Ureter (tissue), 1 donor: Measurements from ENCODE around the gene GRIN2C. TPM values are rescaled to one million over a fixed set of nuclear protein-coding genes. Genes with fewer than 3 reads are reported as not detected.

Experiments
- DNase-seq: peaks from one replicate; pipeline ENCODE4 v3.0.0-alpha.2; 2020; ENCODE audit warnings: low spot score
- total RNA-seq: library from RNA; stranded (reverse); gene quantifications from one replicate; pipeline ENCODE4 v1.2.4, GENCODE V29; 2023
- donor health status: DM: yes; HTN: yes; CAD: no.

The GRIN2C gene
- total RNA-seq, 1 donor from 2014 or later: 0.23 TPM

DNA sequence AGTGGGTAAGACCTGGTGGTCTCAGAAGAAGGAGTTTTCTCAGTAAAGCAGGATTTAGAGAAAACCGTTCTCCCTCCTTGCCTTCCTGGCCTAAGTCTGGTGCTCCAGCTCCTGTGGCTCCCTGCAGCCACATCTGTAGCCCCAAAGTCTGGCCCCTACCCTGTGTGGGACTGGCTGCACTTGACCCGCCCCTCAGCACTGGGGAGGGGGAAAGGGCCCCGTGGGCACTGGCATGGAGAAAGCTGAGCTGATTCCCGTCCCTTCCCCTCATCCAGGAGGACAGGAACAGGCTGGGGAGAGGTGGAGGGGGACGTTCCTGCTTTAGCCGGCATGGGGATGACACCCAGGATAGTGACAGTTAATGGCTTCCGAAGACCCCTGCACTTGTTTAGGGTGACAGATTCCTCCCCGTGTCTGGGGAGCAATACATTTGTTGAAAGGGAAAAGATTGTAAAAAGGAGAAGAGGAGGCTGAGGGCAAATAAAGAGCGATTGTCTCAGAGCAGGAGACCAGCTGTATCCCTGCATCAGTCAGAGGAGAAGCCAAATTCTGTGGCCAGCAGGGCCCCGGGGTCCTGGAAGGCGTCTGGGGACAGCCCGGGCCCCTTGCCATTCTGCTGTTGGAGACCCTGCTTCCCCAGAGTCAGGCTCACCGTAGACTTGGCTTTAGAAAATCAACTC is 37.9 kb downstream of the GRIN2C start:
- no peak for DNase-seq

GRCh38 chr17:74819801-74820436 is 39.8 kb downstream of the GRIN2C start:
- no peak for DNase-seq

DNA sequence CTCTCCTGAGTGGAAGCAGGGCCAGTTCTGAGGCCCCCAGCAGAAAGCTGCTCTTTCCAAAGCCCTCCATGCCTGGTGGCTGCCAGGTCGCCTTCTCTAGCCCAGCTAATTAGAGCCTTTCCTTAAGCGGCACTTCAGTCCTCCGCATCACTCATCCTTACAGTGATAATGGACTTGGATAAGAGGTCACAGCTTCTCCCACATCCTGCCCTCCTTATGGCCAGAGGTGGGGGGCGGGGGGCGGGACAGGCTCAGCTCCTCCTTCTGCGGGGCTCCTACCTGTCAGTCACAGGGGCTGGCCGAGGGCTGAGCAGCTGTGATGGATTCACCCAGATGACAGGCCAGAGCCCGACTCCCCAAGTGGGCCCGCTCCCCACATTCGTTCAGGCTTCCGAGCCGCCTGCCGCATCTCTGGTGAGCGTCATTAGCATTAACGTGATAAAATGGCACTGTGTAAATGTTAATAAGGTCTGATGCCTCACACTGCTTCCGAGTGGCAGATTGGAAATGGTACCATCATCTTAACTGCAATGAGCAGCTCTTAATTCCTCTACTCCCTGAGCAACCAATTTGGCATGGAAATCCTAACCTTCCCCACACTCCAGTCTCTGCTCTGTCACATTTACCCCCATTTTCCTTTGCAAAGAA is 41.3 kb downstream of the GRIN2C start:
- DNase-seq: no peak

DNA sequence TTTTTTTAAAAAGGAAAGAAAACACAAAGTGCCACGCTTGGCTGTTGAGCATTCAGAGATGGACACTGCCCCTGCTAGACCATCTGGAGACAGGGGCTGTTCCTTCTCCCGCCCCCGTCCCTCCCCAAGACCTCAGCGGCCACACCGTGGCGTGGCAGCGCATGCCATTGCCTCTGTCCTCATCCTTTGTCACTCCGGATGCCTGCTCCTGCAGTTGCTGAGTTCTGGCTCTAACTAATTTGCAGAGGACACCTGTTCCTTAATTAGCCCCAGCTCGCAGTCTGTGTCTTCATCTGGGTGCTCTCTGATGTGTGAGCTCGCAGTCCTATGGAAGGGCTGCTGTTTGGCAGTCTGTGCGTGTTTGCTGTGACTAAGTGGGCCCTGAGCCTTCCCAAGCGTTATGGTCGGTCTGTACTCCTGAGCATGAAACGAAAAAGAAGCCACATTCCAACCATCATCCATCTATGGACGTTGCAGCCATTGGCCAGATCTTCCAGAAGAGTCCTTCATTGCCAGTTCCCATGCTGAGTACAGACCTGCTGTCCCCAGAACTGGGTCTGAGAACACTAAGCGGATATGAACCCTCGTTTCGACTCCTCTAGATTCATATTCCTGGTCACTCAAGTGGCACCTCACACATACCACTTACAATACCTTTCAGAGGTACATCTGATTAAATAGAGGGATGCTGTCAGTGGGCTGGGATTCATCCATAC is 42.6 kb downstream of the GRIN2C start:
- DNase-seq: no peak

DNA sequence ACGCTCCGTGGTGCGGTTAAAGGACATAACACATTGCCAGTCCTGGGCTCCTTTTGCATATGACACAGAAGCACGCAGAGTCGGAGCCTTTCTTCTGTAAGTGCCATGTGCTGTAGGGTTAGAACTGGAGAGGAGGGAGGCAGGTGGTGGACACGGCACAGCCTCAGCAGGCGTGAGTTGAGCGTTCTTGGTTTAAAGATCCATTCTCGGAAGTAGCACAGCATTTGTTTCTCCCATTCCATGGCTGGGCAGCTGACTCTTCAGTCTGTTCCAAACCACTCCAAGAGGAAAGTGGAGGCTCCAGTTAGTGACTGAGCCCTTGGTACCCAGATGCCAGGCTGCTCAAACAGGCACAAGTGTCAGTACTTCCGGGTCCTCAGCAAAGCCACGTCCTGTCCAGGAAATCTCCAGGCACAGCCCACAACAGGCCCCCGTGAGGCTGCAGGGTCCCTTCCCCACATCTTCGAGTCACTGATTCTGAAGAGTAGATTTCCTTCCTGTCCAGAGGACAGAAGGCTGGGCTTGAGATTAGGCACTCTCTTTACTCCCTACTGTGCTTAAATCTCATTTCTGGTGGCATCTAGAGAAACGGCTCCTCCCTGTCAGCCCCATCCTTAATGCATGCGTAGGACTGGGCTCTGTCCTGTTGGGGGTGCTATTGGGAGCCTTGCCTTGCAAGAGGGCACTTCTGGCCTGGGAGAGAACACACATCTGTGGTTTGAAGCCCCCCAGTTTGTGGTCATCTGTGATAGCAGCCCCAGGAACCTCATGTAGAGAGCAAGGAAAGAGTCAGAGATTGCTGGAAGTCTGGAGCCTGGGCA is 43.9 kb downstream of the GRIN2C start:
- no peak for DNase-seq

DNA sequence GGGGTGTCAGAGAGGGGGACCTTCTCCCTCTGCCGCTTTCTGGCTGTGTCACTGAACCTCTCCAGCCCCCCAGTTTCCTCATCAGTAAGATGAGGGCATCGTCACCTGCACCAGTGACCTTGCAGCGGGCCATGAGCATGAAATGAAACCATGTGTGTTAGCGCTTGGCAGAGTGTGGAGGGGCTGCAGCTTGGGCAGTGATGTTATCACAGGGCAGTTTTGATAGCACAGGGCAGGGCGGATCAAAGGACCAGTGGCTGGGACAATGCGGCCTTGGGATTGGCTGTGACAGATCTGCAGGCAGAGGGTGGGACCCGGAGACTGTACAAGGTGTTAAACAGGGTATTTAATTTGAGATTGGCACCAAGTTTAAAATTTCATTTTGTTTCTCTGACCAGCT is 44.6 kb downstream of the GRIN2C start:
- DNase-seq: no peak

GRCh38 chr17:74814453-74814852 is 45.2 kb downstream of the GRIN2C start:
- no peak for DNase-seq

GRCh38 chr17:74812109-74813009 is 47.3 kb downstream of the GRIN2C start:
- DNase-seq: no peak

- no peak for DNase-seq
These were observed 48.8 kb downstream of the GRIN2C start for GRCh38 chr17:74810699-74811485.

DNA sequence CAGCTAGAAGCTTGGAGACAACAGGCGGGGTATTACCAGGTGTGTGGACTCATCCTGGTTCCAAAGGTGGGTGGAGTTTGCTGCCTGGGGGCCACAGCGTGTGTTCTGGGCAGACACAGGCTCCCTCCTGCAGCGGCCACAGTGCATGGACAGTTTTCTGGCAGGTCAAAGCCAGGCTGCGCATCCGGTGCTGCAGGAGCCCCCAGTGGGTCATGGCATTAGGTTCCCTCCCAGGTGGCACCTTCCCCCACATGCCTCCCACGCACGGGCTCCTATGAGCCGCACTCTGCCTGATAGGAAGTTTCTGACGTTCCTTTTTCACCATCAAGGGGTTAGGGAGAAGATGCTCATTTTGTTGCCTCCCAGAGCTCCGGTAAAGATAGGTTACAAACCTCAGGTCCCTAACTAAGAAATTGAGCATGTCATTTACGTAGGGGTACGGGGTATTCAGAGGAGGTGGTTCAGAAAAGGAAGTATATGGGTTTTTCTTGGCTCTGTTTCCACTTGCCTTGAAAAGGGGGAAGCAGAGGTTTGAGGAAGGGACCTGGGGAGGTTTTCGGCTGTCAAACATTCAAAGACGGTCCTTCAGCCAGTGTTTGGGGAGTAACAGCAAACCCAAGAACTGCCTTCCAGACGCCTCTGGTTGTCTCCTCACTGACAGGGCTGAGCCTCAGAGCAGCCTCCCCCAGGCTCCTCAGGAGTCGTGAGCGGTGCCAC is 50.8 kb downstream of the GRIN2C start:
- no peak for DNase-seq

GRCh38 chr17:74807925-74808324 is 51.8 kb downstream of the GRIN2C start:
- no peak for DNase-seq

DNA sequence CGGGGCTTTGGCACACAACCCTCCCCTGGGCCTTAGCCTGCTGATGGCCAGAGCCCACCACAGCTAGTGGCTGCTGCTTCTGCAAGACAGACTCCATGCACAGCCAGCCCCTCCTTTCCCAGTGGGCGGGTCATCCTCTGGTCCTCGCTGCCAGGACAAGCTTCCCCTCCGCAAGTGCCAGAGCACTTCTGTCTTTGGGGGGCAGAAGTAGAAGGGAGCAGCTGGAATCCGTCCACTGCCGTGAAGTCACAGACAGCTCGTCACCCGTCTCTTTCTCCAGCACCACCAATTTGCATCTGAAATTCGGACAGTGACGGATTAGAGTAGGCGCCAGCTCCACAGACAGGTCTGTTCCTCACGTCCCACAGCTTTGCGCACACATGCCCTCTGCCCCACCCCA is 52.2 kb downstream of the GRIN2C start:
- no peak for DNase-seq

- no peak for DNase-seq
These were observed 53.4 kb downstream of the GRIN2C start for GRCh38 chr17:74806334-74806733.

DNA sequence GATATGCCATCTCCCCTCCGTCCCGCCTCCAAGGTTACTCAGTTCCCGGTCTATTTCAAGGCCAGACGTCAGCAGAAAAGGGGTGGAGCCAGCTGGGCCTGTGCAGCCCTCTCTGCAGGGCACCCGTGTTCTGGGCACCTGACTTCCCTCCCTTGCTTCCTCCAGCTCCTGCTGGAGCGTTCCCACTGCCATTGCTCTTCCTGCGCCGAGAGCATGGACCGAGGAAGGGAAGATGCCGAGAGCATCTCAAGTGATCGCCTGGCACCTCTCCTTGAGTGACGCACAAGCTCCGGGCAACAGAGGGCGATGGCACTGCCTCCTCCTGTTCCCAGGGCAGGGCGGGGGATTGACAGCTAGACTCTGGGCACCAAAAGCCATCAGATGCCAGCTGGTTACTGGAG is 54.1 kb downstream of the GRIN2C start:
- no peak for DNase-seq

DNA sequence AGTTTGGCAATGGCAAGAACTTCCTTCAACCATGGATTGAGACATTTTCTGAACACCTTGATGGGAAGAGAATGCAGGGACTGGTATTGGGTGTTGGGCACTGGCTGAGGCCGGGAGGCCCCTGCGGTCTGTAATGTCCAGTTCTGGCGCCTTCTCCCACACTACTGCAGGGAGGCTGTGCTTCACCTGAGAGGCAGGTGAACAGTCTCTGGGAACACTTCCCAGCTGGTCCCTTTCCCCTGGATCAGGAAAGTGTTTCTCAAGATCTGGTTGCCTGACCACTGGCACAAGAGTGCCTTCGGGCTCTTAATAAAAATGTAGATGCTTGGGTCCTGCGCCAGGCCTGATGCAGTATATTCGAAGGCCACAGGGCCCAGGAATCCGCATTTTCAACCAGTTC is 55.0 kb downstream of the GRIN2C start:
- no peak for DNase-seq

DNA sequence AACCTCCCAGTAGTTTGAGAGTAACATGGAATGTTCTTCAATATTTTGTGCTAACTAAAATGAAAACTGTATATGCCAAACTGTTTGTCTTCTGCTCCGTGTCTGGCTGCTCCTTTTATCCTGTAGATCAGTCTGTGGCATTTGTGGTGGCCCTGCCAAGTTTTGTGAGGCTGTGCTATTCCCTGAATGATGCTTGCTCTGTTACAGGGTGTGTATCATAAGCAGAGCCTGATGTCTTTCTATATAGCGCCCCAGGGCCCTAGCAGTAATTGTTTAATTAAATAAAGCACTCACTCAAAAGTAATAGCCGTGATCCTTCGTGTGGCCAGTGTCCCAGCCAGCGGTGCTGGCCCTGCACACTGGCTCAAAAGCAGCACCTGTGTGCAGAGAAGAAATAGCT is 55.7 kb downstream of the GRIN2C start:
- no peak for DNase-seq

DNA sequence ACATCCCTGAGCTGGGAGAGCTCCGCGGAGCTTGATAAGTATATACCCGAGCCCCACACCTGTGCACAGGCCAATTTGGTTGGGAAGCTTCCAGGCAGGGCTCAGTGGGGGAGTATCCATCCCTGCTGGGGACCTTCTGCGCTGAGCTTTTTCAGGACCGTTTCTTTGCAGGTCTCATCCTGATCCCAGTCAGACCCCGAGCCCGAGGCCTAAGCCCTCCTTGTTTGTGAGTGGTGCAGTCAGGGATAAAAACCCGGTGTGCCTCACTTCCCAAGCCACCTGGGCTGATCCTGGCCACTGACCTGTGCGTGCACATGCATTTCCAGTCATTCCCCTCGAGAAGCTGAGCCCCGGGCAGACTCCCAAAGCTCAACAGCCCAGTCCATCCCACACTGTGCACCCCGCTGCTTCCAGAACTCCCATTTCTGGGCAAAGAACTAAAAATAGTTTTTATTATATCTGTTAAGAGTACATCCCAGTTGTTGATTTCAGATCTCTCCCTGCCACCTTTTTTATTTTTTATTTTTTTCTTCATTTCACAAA is 56.2 kb downstream of the GRIN2C start:
- DNase-seq: no peak

- DNase-seq: no peak
These were observed 57.8 kb downstream of the GRIN2C start for GRCh38 chr17:74801896-74802295.

- no peak for DNase-seq
These were observed 59.2 kb downstream of the GRIN2C start for GRCh38 chr17:74800531-74800930.
